Stromal cell of bone marrow (primary cell): ENCODE data around the gene IL25.
"Not testable (repeated sequence)": the region's sequence is repeated elsewhere in the genome, so short reads cannot be mapped to it uniquely, and the experiment has no call there.

Experiments used
- DNase-seq: peaks from one replicate; pipeline ENCODE4 v3.0.0-alpha.2; 2012; ENCODE audit warnings: low read depth

Gene IL25

GRCh38 chr14:23375527-23376251, 3.1 kb downstream of the IL25 start:
- DNase-seq: no peak

DNA sequence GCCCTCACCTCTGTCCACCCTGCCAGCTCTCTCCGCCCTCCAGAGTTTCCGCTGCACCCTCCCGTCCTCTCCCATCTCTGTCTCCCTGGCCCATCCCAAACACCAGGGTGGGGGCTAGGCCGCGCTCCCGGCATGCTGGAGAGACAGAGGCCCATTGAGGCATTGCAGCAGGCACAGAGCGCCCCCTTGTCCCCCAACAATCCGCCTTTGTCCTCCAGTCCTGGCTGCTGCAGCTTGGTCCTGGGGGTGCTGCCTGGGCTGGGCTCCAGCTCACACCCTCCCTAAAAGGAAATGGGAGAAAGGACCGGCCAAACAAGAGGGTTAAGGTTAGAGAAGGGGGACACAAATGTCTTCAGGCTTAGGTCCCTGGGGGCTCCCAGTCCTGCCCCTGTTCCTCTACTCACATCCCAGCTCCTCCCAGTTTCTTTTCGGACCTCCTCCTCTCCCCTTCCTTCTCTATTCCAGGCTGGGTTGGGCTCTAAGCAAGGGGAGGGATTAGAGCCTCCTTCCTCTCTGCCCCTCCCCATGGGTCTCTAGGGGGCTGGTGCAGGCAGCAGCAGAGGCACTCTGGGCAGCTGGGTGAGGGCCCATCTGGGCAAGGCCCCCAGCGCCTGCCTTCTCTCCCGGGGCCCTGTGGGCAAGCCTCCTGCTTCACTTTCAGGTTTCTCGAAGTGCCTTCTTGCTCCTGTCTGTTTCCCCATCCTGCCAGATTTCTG, 4.0 kb downstream of the IL25 start, which contains the start of gene CMTM5:
Gene CMTM5 (plus strand): TSS at position 565 of the 716 bp plus-strand sequence. CDS start 206 bp downstream, outside the sequence.
- no peak for DNase-seq

- DNase-seq: no peak
Measured at GRCh38 chr14:23377198-23377550, 4.6 kb downstream of the IL25 start.

GRCh38 chr14:23377573-23378563, 5.3 kb downstream of the IL25 start:
- DNase-seq: no peak

GRCh38 chr14:23378612-23379220, 6.1 kb downstream of the IL25 start:
- DNase-seq: no peak

DNA sequence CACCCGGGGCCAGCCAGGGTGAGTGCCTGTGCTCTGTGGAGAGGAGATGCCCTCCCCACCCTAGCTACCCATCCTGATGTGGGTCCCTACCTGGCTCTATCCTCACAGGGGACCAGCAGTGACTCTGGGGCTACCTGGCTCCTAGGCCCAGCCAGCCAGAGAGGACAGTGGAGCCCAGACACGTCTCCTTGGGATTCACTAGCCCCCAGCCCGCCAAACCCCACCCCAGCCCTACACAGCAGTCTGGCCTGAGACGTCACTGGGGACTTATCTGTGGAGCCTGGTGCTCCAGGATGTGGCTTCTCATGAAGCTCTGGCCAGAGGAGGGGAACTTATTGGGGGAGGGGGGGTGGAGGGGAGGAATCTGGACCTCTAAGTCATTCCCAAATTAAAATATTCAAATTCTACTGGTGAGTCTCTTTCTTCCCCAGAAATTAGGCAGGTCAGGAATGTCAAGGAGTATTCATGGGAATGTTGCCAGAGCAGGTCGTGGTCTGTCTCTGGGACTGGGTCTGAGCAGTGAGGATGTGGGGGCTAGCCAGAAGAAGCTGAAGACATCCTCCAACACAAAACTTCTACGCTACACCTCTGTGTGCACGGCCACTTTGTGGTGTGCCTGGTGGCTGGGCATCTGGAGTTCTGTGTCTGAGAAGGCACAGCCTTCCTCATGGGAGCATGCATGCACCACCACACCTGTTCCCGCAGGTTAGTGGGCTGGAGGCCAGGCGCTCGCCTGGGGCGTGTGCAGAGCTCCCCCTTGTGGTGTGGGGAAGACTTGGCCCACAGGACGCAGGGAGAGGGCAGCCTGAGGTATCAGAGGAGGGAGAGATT, 7.0 kb downstream of the IL25 start:
- no peak for DNase-seq

DNA sequence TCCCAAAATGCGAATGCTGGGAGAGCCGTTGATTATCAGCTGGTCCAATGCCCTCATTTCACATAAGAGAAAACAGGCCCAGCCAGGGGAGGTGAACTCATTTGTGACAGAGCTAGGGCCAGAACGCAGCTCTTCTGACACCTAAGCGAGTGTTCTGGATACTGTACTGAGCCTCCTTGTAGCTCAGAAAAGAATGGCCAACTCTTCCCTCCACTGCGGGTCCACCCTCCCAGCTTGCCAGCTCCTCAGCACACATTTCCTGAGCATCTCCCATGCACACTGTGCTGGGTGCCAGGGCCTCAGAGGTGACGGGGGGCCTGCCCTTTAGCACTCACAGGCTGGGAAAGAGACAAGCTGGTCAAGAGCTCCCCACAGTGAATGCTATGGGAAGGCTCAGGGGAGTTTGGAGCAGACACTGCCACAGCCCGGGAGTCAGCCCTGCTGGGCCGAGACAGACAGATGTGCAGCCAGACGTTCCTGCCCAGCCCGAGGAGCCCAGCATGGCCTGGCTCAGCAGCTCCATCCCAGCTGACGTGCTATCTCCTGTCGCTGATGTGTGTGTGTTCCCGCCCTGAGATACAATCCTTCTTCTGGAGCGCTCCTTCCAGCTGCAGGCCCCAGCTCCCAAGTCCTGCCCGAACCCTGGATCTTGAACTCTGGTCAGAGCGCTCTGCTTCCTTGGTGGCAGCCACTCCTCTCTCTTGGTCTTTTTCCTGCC, 7.7 kb downstream of the IL25 start:
- DNase-seq: no peak

DNA sequence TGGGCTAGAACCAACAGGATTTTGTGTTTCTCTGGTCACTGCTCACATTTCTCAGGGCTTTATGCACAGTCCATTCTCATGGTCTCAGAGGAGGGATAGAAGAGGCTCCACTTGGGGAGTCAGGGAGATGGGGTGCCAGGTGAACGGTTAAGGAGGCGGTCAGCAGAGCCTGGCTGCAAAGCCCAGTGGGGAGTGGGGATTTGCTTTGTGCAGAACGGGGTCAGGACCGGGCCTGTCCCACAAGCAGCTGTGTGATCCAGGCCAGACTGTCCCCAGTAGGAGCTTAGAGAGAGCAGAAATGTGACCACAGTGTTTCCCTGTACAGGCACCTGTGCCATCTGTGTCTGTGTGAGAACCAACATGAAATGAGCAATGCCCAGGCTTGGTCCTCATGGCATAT, 8.4 kb downstream of the IL25 start:
- no peak for DNase-seq

GRCh38 chr14:23381871-23382270, 9.3 kb downstream of the IL25 start:
- DNase-seq: no peak

DNA sequence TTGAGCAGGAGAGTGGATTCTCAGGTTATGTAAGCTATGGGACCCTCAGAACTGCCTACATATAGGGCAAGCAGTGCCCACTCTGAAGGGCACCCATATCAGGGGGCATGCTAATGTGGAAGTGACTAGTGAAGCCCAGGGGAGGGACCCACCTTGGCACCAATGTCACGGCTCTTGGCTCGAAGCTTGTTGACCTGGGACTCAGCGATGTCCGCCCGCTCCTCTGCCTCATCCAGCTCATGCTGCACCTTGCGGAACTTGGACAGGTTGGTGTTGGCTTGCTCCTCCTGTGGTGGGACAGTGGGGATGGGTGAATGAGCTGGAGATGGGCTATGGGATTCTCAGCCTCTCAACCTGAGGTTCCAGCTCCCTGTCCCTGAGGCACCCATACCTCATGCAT, 9.7 kb downstream of the IL25 start:
- DNase-seq: no peak

DNA sequence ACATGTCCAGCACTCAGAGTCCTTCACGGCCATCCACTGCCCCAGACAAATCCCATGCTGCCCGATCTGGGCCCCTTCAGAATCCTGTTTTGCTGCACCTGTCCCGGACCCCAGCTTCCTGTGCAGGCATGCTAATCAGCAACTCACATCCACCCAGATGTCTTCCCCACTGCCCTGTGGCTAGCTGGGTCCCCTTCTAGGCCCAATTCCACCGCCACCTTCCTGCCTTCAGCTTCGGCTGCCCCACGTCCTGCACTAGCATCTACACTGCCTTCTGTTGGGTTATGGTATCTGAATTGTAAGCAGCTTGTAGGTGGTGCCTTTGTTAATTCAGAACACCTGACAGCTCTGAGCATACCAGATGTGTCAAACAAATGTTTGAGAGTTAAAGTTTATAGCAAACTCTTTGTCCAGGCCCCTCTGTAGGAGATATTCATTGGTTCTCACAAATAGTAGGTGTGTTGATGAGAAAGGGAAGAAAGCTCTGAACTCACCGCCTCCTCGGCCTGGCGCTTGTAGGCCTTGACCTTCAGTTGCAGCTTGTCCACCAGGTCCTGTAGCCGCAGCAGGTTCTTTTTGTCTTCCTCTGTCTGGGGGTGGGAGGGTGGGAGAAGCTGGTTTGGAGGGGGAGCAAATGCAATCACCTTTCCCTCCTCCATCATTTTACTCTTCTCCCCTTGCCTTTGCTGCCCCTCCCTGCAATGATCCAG, 10.3 kb downstream of the IL25 start:
- DNase-seq: no peak

DNA sequence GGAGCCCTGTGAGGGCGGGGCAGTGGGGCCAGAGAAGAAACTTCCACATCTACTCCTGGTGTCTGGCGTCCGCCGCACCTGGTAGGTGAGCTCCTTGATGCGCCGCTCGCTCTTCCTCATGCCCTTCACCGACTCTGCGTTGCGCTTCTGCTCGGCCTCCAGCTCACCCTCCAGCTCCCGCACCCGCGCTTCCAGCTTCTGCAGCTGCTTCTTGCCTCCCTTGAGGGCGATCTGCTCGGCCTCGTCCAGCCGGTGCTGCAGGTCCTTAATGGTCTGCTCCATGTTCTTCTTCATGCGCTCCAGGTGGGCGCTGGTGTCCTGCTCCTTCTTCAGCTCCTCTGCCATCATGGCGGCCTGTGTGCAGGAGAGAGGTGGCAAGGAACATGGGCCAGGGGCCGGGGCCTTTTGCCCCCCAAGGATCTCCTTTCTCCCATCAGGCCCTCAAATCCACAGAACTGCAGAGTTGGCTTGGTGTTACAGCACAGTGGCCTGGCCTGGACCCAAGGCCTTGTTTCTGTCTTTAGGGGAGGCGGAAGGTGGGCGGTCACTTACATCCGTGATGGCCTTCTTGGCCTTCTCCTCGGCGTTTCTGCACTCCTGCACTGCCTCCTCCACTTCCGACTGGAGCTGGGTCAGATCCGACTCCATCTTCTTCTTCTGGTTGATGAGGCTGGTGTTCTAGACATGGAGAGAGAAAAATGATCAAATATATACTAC, 11.9 kb downstream of the IL25 start:
- DNase-seq: no peak

GRCh38 chr14:23385244-23385641, 12.6 kb downstream of the IL25 start:
- no peak for DNase-seq

GRCh38 chr14:23385642-23386265, 13.1 kb downstream of the IL25 start:
- DNase-seq: no peak

GRCh38 chr14:23386266-23386657, 13.7 kb downstream of the IL25 start:
- not testable (repeated sequence) for DNase-seq

- no peak for DNase-seq
Measured at GRCh38 chr14:23386999-23387398, 14.4 kb downstream of the IL25 start.

GRCh38 chr14:23387916-23388882, 15.6 kb downstream of the IL25 start:
- no peak for DNase-seq
